HG03196 (cell line): ENCODE data around the gene POLR3K.
A peak's percentile ranks its signal among the peaks of the same experiment; 100 is the strongest.

ENCODE experiments used
- ATAC-seq: cut with Tn5 transposase; IDR thresholded peaks from one replicate; pipeline ENCODE4 v1.9.1; 2021; ENCODE audit not compliant: unreplicated experiment

POLR3K gene

GRCh38 chr16:53346-54236, at the start of gene POLR3K, which contains the start of gene SNRNP25:
Gene POLR3K (minus strand): TSS chr16:53608. CDS start chr16:53586, 22 bp downstream.
Gene SNRNP25 (plus strand): TSS chr16:53828. CDS start chr16:54017, 189 bp downstream.
- peak; percentile 91 for ATAC-seq

GRCh38 chr16:102060-102855, 48.9 kb upstream of the POLR3K start:
- no peak for ATAC-seq

DNA sequence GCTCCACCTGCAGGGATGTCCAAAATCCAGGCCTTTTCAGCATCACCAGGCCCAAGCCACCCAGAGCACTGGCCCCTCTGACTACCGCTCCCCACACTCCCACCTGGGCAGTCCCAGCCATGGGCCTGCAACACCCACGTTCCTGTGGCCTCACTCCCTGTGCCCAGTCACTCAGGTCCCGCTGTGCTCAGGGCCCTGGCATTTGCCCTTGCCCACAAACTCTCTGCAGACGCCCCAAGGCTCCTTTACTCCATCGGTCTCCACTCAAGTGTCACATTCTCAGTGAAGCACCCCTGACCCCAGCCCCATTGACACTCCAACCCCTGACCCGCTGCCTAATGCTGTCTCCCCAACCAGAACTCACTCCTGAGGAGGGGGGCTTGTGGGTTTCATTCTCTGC, 48.2 kb upstream of the POLR3K start:
- no peak for ATAC-seq

- ATAC-seq = no peak
Measured at GRCh38 chr16:100989-101388, 47.6 kb upstream of the POLR3K start.

GRCh38 chr16:97822-98221, 44.4 kb upstream of the POLR3K start:
- no peak for ATAC-seq

GRCh38 chr16:96935-97381, 43.5 kb upstream of the POLR3K start:
- ATAC-seq = peak; percentile 72

- no peak for ATAC-seq
Measured at GRCh38 chr16:94918-95265, 41.5 kb upstream of the POLR3K start.

DNA sequence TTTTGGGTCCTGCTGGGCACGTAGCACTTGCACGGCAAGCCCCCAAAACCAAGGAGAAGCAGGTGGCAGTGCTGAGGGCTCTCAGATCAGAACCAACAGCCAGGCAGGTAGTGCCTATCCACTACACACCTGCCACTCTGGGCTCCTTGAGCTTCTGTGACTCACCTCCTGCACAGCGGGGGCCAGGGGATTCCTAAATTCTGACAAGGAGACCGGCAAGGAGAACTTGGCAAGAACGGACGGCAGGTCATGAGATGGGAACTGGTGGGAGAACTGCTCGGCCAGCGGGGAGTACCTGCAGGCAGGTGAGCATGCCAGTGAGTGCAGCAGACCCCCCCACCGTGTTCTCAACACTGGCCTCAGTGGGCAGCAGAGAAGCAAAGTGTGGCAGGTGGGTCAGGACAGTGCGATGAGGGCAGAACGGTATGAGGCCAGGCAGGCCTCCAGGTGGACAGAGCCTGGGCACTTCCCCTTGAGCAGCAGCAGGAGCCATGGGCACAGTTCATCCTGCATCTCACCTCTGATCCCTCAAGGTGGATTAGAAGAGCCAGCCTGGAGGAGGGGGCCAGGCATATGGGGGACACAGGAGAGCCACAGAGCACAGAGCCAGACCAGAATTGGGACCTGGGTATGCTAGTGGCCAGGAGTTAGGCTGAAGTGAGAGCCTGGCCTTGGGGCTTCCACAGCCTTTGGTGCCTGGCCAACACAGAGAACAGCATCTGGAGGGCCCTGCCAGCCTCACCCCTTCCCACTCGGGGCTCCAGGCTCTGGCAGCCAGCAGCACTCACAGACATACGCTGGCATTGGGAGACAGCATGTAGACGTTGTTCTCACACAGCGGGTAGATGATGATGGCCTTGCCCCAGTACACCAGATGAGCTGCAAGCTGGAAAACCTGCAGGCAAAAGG, 39.3 kb upstream of the POLR3K start:
- no peak for ATAC-seq

DNA sequence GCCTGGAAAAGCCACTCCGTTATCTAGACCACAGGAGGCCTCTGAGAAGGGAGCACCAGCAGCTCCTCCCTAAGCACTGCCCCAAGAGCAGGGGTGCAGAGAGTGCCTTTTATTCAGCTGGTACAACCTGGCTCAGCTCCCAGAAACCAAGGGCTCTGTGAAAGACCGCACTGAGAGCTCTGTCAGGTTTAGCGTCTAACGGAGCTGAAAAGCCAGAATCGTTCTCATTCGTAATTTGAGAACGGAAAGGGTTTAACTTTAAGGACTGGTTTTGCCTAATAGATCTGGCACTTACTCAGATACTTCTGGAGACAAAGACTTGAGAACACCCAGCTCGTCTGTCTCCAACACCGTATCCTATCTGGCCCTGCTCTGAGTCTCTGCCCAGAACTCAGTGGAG, 38.1 kb upstream of the POLR3K start:
- ATAC-seq = no peak

GRCh38 chr16:89391-90302, 36.2 kb upstream of the POLR3K start:
- ATAC-seq = no peak

GRCh38 chr16:88613-89012, 35.2 kb upstream of the POLR3K start:
- ATAC-seq = no peak

DNA sequence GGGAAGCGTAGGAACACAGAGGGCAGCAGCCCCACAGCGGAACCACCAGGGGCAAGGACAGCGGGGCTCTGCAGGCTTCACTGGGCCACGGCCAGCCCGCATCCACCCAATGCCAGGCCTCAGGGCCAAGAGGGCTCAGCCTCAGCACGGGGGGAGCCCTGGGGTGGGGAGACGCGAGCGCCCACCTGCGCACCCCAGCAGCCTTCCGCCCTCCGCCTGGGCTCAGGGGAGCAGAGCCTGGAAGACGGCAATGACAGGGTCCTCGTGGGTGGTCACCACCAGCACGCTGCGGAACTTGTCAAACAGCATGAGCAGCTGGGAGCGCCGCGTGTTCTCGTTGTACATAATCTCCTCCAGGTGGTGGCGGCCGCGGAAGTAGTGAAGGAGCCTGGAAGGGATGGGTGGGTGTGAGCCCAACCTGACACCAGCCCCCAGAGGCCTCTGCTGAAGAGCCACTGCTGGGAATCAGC, 33.1 kb upstream of the POLR3K start:
- no peak for ATAC-seq

- no peak for ATAC-seq
Measured at GRCh38 chr16:85865-86264, 32.5 kb upstream of the POLR3K start.

DNA sequence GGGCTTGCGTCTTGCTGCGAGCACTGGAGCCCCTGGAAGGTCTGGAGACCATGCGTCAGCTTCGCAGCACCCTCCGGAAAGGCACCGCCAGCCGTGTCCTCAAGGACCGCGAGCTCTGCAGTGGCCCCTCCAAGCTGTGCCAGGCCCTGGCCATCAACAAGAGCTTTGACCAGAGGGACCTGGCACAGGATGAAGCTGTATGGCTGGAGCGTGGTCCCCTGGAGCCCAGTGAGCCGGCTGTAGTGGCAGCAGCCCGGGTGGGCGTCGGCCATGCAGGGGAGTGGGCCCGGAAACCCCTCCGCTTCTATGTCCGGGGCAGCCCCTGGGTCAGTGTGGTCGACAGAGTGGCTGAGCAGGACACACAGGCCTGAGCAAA, 32.0 kb upstream of the POLR3K start:
- ATAC-seq = no peak

GRCh38 chr16:84718-85406, 31.5 kb upstream of the POLR3K start:
- ATAC-seq = peak; percentile 56

DNA sequence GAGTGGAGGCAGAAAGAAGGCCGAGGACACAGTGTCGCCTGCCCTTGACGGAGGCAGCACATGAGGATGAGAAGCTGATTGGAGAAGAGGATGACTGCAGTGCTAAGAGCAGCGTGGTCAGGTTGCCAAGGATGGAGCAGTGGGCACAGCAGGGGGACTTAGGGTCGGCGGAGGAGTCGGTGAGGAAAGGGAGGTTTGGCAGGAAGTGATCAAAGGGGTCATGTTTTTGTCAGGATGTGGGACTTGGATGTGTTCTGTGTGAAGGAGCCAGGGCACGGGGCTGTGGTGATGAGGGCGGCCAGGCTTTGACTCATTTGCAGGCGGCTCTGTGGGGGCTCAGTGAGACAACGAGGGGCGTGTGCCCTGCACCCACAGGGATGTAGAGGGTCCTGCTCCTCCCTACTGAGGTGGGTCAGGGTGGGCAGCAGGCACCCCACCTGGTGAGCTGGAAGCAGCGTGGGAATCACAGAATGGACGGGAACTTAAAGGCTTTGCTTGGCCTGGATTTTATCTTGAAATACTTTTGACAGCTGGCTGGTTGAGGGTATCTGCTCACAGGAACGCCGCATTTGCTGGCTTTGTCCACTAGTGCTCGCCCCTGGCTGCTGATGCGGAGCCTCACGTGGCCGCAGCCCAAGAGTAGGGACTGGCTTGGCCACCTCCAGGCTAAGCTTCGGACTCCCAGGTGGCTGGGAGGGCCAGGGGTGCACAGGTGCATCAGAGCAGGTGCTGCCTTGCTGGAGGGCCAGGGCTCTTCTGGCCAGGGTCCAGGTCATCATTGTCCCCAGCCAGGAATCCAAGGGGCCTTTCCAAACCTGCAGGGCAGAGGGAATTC, 30.6 kb upstream of the POLR3K start:
- ATAC-seq = peak; percentile 18

GRCh38 chr16:83060-83603, 29.7 kb upstream of the POLR3K start:
- no peak for ATAC-seq
